ENCODE results near the gene TLCD2. TPM values are rescaled to one million over a fixed set of nuclear protein-coding genes. Genes with fewer than 3 reads are reported as not detected.

TLCD2 gene
- total and polyA plus RNA-seq, 2 of the 13 experiments (the other 11 are each of a cell fraction or from before 2014, with no cell fraction given) = 0.90 to 1.1 TPM

- no TSS peak for BruUV-seq (replicated peaks)
- TF ChIP-seq ZNF552 (CRISPR knock-in tag; IDR thresholded peaks at IDR 0.05; ENCODE audit: borderline replicate concordance) = peak; percentile 50; the same call in 1 of the 2 replicates
- no peak; the same call in 1 of the 2 replicates for TF ChIP-seq ZNF770 (CRISPR knock-in tag; IDR thresholded peaks at IDR 0.05)
- TF ChIP-seq ZNF496 (CRISPR knock-in tag; IDR thresholded peaks at IDR 0.05; ENCODE audit: insufficient replicate concordance) = no peak
- TF ChIP-seq ATF7-NPFF (CRISPR knock-in tag; IDR thresholded peaks at IDR 0.05; ENCODE audit: low read depth) = peak; percentile 65; the same call in 1 of the 2 replicates
- TF ChIP-seq ZNF513 (CRISPR knock-in tag; conservative IDR thresholded peaks at IDR 0.05) = no peak
- no peak for TF ChIP-seq KAT7 (CRISPR knock-in tag; IDR thresholded peaks at IDR 0.05; ENCODE audit: borderline replicate concordance)
- TF ChIP-seq SOX13 (IDR thresholded peaks at IDR 0.05) = no peak
- TF ChIP-seq SOX13 (CRISPR knock-in tag; conservative IDR thresholded peaks at IDR 0.05 in 1 of 2, IDR thresholded peaks at IDR 0.05 in 1 of 2) = peak in 1 of 2 experiments; percentile 67; a peak in 1 of 4 replicates
- no peak for TF ChIP-seq PHF5A (CRISPR knock-in tag; IDR thresholded peaks at IDR 0.05; ENCODE audit: low read depth, unreplicated experiment)
- peak; percentile 30 for TF ChIP-seq DBP (CRISPR knock-in tag; IDR thresholded peaks at IDR 0.05; ENCODE audit: not compliant biosample characterization)
- no peak for TF ChIP-seq EED (CRISPR knock-in tag; IDR thresholded peaks at IDR 0.05)
- peak; percentile 28; the same call in 1 of the 2 replicates for TF ChIP-seq ZNF546 (CRISPR knock-in tag; conservative IDR thresholded peaks at IDR 0.05)
- TF ChIP-seq MIER3 (CRISPR knock-in tag; IDR thresholded peaks at IDR 0.05; ENCODE audit: borderline replicate concordance) = no peak; the same call in 1 of the 2 replicates
- TF ChIP-seq NFRKB (IDR thresholded peaks at IDR 0.05) = no peak
- no peak for TF ChIP-seq ZFP36L1 (CRISPR knock-in tag; IDR thresholded peaks at IDR 0.05)
- no peak for TF ChIP-seq ZNF776 (CRISPR knock-in tag; IDR thresholded peaks at IDR 0.05)
- TF ChIP-seq ZNF577 (CRISPR knock-in tag; IDR thresholded peaks at IDR 0.05; ENCODE audit: borderline replicate concordance, low read depth) = no peak
These were observed 32.4 kb upstream of the TLCD2 start, which contains the start of gene SERPINF2 for GRCh38 chr17:1742371-1743087. Gene SERPINF2 (plus strand): TSS chr17:1742871. CDS start chr17:1744996, 2,125 bp downstream.

More at GRCh38 chr17:1742371-1743087, 32.4 kb upstream of the TLCD2 start, which contains the start of gene SERPINF2:
- FAIRE-seq (peak; percentile 95), ATAC-seq (peak; percentile 89), DNase-seq (ENCODE audit: low spot score) (peak; percentile 93)
- 0% methylated on average over 8 of the region's 10 CpGs for WGBS (ENCODE audit: low lambda C conversion rate)
- in situ Hi-C loops (cut with HindIII; ENCODE audit: extremely low pct_ligation_motif_present, low pct_unique_long_range_greater_than_20kb) (no loop called here), intact Hi-C loops (cut with micrococcal nuclease; ENCODE audit: unreplicated experiment) (loop anchor here (1.0 to 2.0 kb wide), 2 partner anchors 20 to 26 kb away; partner anchors contain the start of gene SERPINF1)
- CTCF ChIA-PET (ENCODE audit: low intra/inter-chr PET ratio, low total read pairs) = no interaction called here
- Histone ChIP-seq H3K36me3 (replicated peaks in 1 of 2; ENCODE audit: control insufficient read depth in 1 of 2, insufficient read depth in 2 of 2, low read length in 2 of 2) (peaks cover 7 to 15% of the 10 kb centered on the region in 2 experiments; a peak in 4 of 5 replicates), H3K9me3 (ENCODE audit: low read length) (no peaks in the 10 kb centered on the region), H3K79me2 (ENCODE audit: insufficient read depth, low read length) (peaks cover 32% of the 10 kb centered on the region), H3K27ac (ENCODE audit: extremely low read length, insufficient read depth, low read length) (peak within 1 kb of the TSS; percentile 84), H2AFZ (ENCODE audit: low read length) (no peak within 1 kb of the TSS), H3K27me3 (ENCODE audit: control insufficient read depth in 1 of 2, insufficient read depth in 2 of 2, low read length in 2 of 2) (no peaks in the 10 kb centered on the region), H3K4me3 (replicated peaks in 1 of 3; ENCODE audit: insufficient read depth in 1 of 3, low read depth in 2 of 3, low read length in 3 of 3) (peak within 1 kb of the TSS; percentile 60 to 83 (median 73)), H3K4me2 (ENCODE audit: low read depth, low read length) (peak within 1 kb of the TSS; percentile 88), H3K9ac (ENCODE audit: insufficient read depth, low read depth, low read length) (peak within 1 kb of the TSS; percentile 80), H4K20me1 (ENCODE audit: insufficient read depth, low read length) (peaks cover 14% of the 10 kb centered on the region; the same call in 1 of the 2 replicates), H3K4me1 (ENCODE audit: insufficient read depth, low read length) (peaks cover 59% of the 10 kb centered on the region)
- POLR2A ChIA-PET = interaction anchor here (0.6 to 16.4 kb wide), 15 partner anchors 9 to 256 kb away, joined by 3 to 299 read pairs (median 5); partner anchors contain the start of genes RILP, SERPINF1 and WDR81

Data from HepG2 (cell line).